ENCODE results near the gene FAM153A.
"Not testable (repeated sequence)": the region's sequence is repeated elsewhere in the genome, so short reads cannot be mapped to it uniquely, and the experiment has no call there.

Gene FAM153A

GRCh38 chr5:177782792-177783633, at the start of gene FAM153A:
TSS of gene FAM153A (minus strand) at chr5:177782899.
- not testable (repeated sequence) for DNase-seq (ENCODE audit: low read depth)

GRCh38 chr5:177832287-177832686, 49.6 kb upstream of the FAM153A start:
- DNase-seq (ENCODE audit: low read depth), result not testable (repeated sequence)

GRCh38 chr5:177826073-177826472, 43.4 kb upstream of the FAM153A start:
- not testable (repeated sequence) for DNase-seq (ENCODE audit: low read depth)

- DNase-seq (ENCODE audit: low read depth), result not testable (repeated sequence)
Measured at GRCh38 chr5:177824776-177825175, 42.1 kb upstream of the FAM153A start.

- DNase-seq (ENCODE audit: low read depth), result not testable (repeated sequence)
Measured at GRCh38 chr5:177822489-177822888, 39.8 kb upstream of the FAM153A start.

- not testable (repeated sequence) for DNase-seq (ENCODE audit: low read depth)
Measured at GRCh38 chr5:177819664-177820063, 37.0 kb upstream of the FAM153A start.

GRCh38 chr5:177812814-177813425, 30.2 kb upstream of the FAM153A start:
- DNase-seq (ENCODE audit: low read depth), result not testable (repeated sequence)

- DNase-seq (ENCODE audit: low read depth), result not testable (repeated sequence)
Measured at GRCh38 chr5:177812160-177812743, 29.6 kb upstream of the FAM153A start.

GRCh38 chr5:177809209-177809913, 26.7 kb upstream of the FAM153A start:
- DNase-seq (ENCODE audit: low read depth), result not testable (repeated sequence)

- not testable (repeated sequence) for DNase-seq (ENCODE audit: low read depth)
Measured at GRCh38 chr5:177808420-177808819, 25.7 kb upstream of the FAM153A start.

GRCh38 chr5:177807265-177807664, 24.6 kb upstream of the FAM153A start:
- DNase-seq (ENCODE audit: low read depth), result not testable (repeated sequence)

GRCh38 chr5:177801427-177801826, 18.7 kb upstream of the FAM153A start:
- not testable (repeated sequence) for DNase-seq (ENCODE audit: low read depth)

GRCh38 chr5:177798237-177798840, 15.6 kb upstream of the FAM153A start:
- not testable (repeated sequence) for DNase-seq (ENCODE audit: low read depth)

- DNase-seq (ENCODE audit: low read depth), result not testable (repeated sequence)
Measured at GRCh38 chr5:177793272-177793671, 10.6 kb upstream of the FAM153A start.

GRCh38 chr5:177791649-177792048, 8.9 kb upstream of the FAM153A start:
- not testable (repeated sequence) for DNase-seq (ENCODE audit: low read depth)

- not testable (repeated sequence) for DNase-seq (ENCODE audit: low read depth)
Measured at GRCh38 chr5:177782169-177782568, 530 bp downstream of the FAM153A start.

GRCh38 chr5:177771206-177771605, 11.5 kb downstream of the FAM153A start:
- not testable (repeated sequence) for DNase-seq (ENCODE audit: low read depth)

- DNase-seq (ENCODE audit: low read depth), result not testable (repeated sequence)
Measured at GRCh38 chr5:177770646-177771045, 12.1 kb downstream of the FAM153A start.

- not testable (repeated sequence) for DNase-seq (ENCODE audit: low read depth)
Measured at GRCh38 chr5:177763737-177764508, 18.8 kb downstream of the FAM153A start.

GRCh38 chr5:177760954-177761353, 21.7 kb downstream of the FAM153A start:
- not testable (repeated sequence) for DNase-seq (ENCODE audit: low read depth)

GRCh38 chr5:177747354-177747753, 35.3 kb downstream of the FAM153A start:
- not testable (repeated sequence) for DNase-seq (ENCODE audit: low read depth)

Data from non-pigmented ciliary epithelial cell (primary cell).